SH-SY5Y (cell line): ENCODE results near the gene CCSER1.

Experiments
- GATA2 ChIP-seq: IDR thresholded peaks from 2 replicates; pipeline ENCODE4 v1.6.1; 2011; ENCODE audit warnings: mild to moderate bottlenecking, low read depth, low read length
- GATA3 ChIP-seq: IDR thresholded peaks from 2 replicates; pipeline ENCODE4 v1.6.1; 2011; ENCODE audit warnings: low read depth, mild to moderate bottlenecking, low read length, moderate library complexity

GRCh38 chr4:91243132-91243531, 1115.9 kb downstream of the CCSER1 start:
- no peak for TF ChIP-seq GATA2
- TF ChIP-seq GATA3: no peak
